Measurements from ENCODE around the gene KPNA1.

DNA sequence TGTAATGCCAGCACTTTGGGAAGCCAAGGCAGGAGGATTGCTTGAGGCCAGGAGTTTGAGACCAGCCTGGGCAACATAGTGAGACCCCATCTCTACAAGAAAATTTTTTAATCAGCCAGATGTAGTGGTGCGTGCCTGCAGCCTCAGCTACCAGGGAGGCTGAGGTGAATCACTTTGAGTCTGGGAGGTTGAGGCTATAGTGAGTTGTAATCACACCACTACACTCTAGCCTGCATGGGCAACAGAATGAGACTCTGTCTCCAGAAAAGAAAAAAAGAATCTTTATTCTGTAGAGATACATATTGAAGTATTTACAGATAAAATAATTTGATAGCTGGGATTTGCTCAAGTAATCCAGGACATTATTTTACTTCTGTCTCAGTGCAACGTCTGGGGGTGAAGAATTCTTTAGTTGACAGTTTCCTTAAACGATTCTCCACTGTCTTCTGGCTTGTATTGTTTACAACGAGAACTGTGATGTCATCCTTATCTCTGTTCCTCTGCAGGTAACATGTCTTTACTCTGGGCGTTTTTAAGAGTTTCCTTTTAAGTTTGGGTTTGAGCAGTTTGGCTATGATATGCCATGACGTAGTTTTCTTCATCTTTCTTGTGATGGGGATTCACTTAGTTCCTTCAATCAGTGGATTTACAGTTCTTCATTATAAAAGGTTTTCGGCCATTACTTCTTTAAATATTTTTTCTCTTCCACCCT lies 26.3 kb downstream of the KPNA1 start:
- TF ChIP-seq CTCF (conservative IDR thresholded peaks at IDR 0.05; ENCODE audit: low read depth in 2 of 2) (no peak), ZNF331 (CRISPR knock-in tag; IDR thresholded peaks at IDR 0.05; ENCODE audit: low read depth) (no peak), POLR2AphosphoS5 (IDR thresholded peaks at IDR 0.05; ENCODE audit: low read depth) (no peak), EZH2 (IDR thresholded peaks at IDR 0.05; ENCODE audit: low read depth, unreplicated experiment) (no peak), ZNF114 (CRISPR knock-in tag; IDR thresholded peaks at IDR 0.05) (no peak), JUNB (IDR thresholded peaks at IDR 0.05; ENCODE audit: unreplicated experiment) (no peak)

Data from GM23338 (cell line).